Right atrium auricular region (tissue), 2 donors: Measurements from ENCODE around the gene ARFGAP3. TPM values are rescaled to one million over a fixed set of nuclear protein-coding genes. Genes with fewer than 3 reads are reported as not detected.
A peak's percentile ranks its signal among the peaks of the same experiment; 100 is the strongest.

ENCODE experiments used
- DNase-seq: peaks from one replicate; pipeline ENCODE4 v3.0.0-alpha.2; 2019; ENCODE audit warnings: low spot score
- H3K27ac ChIP-seq, 2 donors: fragments of 200-600 bp; sonication (generic); 1 replicate in 1 of 2; 2 replicates in 1 of 2; pipeline ENCODE4 v1.5.1; 2016 to 2019
- H3K27me3 ChIP-seq, 2 donors: fragments of 200-600 bp; sonication (generic); one replicate each; pipeline versions ENCODE4 v1.5.1 to v1.6.0; 2017 to 2019
- H3K36me3 ChIP-seq: fragments of 200-600 bp; sonication (generic); one replicate; pipeline ENCODE4 v1.5.1; 2016
- H3K4me1 ChIP-seq, 2 donors: fragments of 200-600 bp; sonication (generic); one replicate each; pipeline versions ENCODE4 v1.5.1 to v1.6.0; 2017 to 2019
- H3K4me3 ChIP-seq, 2 donors: fragments of 200-600 bp; sonication (generic); 1 replicate in 1 of 2; 2 replicates in 1 of 2; pipeline ENCODE4 v1.5.1; 2017 to 2019; ENCODE audit warnings: mild to moderate bottlenecking in 1 of 2, moderate library complexity in 1 of 2
- H3K9me3 ChIP-seq, 2 donors: fragments of 200-600 bp; sonication (generic); one replicate each; pipeline ENCODE4 v1.5.1; 2019
- total RNA-seq, 2 donors: library from RNA; depleted of rRNA; stranded (reverse); fragments of >200 nt; gene quantifications; one replicate each; pipeline ENCODE4 v1.1.0, GENCODE V29; 2016
- TF ChIP-seq, protein P1 (sequence below), 2 donors: fragments of 200-600 bp; sonication (generic); IDR thresholded peaks; one replicate each; pipeline ENCODE4 v1.5.1; 2019; ENCODE audit warnings: antibody characterized with exemption in 2 of 2

Gene ARFGAP3
- total RNA-seq, 2 donors from 2014 or later = 27.4 to 29.6 TPM

GRCh38 chr22:42873356-42873755 is 16.3 kb upstream of the ARFGAP3 start:
- Histone ChIP-seq H3K9me3 (no peaks in the 10 kb centered on the region), H3K36me3 (peaks cover 86% of the 10 kb centered on the region), H3K4me1 (peaks cover 0 to 25% of the 10 kb centered on the region in 2 donors), H3K27ac (no peak overlapping the region), H3K4me3 (no peak overlapping the region), H3K27me3 (no peaks in the 10 kb centered on the region)
- DNase-seq = no peak
- TF ChIP-seq, protein P1, sequence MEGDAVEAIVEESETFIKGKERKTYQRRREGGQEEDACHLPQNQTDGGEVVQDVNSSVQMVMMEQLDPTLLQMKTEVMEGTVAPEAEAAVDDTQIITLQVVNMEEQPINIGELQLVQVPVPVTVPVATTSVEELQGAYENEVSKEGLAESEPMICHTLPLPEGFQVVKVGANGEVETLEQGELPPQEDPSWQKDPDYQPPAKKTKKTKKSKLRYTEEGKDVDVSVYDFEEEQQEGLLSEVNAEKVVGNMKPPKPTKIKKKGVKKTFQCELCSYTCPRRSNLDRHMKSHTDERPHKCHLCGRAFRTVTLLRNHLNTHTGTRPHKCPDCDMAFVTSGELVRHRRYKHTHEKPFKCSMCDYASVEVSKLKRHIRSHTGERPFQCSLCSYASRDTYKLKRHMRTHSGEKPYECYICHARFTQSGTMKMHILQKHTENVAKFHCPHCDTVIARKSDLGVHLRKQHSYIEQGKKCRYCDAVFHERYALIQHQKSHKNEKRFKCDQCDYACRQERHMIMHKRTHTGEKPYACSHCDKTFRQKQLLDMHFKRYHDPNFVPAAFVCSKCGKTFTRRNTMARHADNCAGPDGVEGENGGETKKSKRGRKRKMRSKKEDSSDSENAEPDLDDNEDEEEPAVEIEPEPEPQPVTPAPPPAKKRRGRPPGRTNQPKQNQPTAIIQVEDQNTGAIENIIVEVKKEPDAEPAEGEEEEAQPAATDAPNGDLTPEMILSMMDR (IDR thresholded peaks at IDR 0.05) = no peak

DNA sequence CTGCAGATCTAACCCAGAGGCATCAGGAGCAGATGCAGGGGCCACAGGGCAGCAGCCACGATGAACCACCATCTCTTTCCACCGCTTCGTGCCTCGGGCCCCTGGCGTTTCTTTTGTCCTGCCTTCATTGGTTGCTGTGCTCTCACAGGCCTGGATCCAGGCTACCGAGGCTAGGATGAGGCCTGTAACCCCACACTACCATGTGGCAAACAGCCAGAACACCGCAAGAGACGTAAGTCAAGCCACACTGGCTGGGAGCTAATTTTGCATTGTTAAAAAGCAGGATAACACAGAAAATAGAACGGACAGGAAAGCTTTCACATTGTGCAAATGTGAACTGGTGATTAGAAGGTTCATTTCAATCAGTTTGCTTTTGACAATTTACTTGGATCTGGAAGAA is 15.7 kb upstream of the ARFGAP3 start:
- H3K27me3 ChIP-seq = no peaks in the 10 kb centered on the region
- DNase-seq = no peak
- H3K4me1 ChIP-seq = peaks cover 0 to 25% of the 10 kb centered on the region in 2 donors
- H3K27ac ChIP-seq = no peak overlapping the region
- H3K4me3 ChIP-seq = no peak overlapping the region
- TF ChIP-seq, protein P1 (IDR thresholded peaks at IDR 0.05) = no peak
- H3K36me3 ChIP-seq = peaks cover 80% of the 10 kb centered on the region
- H3K9me3 ChIP-seq = no peaks in the 10 kb centered on the region

- peaks cover 0 to 17% of the 10 kb centered on the region in 2 donors for H3K4me1 ChIP-seq
- TF ChIP-seq, protein P1 (IDR thresholded peaks at IDR 0.05) = no peak
Measured at GRCh38 chr22:42871146-42872050, 14.3 kb upstream of the ARFGAP3 start.

DNA sequence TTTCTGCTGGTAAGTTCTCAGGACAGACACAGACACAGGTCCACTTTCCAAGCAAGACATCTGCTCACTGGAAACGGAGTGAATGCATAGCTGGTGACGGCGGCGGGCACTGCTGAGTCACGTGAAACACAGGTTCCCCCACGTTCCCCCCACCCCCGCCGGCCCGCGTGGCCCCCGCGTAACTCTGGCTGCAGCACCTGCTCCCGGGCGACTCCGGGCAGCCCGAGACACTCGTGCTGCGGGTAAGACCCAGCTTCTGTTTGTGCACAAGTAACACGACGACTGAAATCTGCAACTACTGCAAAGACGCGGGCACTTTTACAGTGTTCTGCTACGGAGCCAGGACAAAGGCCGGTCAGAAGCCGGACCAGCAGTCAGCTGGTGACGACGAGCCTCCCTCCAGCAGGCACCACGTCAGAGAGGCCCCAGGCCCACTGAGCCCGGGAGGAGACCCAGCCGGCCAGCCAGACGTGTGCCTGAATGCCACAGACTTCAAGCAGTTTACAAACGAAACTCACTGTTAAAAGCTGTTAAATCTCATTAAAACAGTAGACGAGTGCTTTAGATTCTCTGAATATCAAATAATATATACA is 12.9 kb upstream of the ARFGAP3 start:
- H3K27me3 ChIP-seq = no peaks in the 10 kb centered on the region
- TF ChIP-seq, protein P1 (IDR thresholded peaks at IDR 0.05) = no peak
- peaks cover 52% of the 10 kb centered on the region for H3K36me3 ChIP-seq
- no peak overlapping the region for H3K27ac ChIP-seq
- no peak for DNase-seq
- no peaks in the 10 kb centered on the region for H3K9me3 ChIP-seq
- peaks cover 0 to 17% of the 10 kb centered on the region in 2 donors for H3K4me1 ChIP-seq
- H3K4me3 ChIP-seq = no peak overlapping the region

More at GRCh38 chr22:42871146-42872050, 14.3 kb upstream of the ARFGAP3 start:
- Histone ChIP-seq H3K36me3 (peaks cover 66% of the 10 kb centered on the region), H3K27ac (no peak overlapping the region), H3K4me3 (no peak overlapping the region), H3K9me3 (no peaks in the 10 kb centered on the region), H3K27me3 (no peaks in the 10 kb centered on the region)
- DNase-seq = no peak

- Histone ChIP-seq H3K27ac (peak overlapping the region in 1 of 2 donors; percentile 70), H3K9me3 (no peaks in the 10 kb centered on the region), H3K27me3 (no peaks in the 10 kb centered on the region), H3K4me1 (peaks cover 0 to 17% of the 10 kb centered on the region in 2 donors), H3K36me3 (peaks cover 49% of the 10 kb centered on the region), H3K4me3 (no peak overlapping the region)
- TF ChIP-seq, protein P1 (IDR thresholded peaks at IDR 0.05) = no peak
- no peak for DNase-seq
Measured at GRCh38 chr22:42869463-42869862, 12.4 kb upstream of the ARFGAP3 start.
